CD4-positive, alpha-beta memory T cell (primary cell): ENCODE measurements around the gene CD40. TPM values are rescaled to one million over a fixed set of nuclear protein-coding genes. Genes with fewer than 3 reads are reported as not detected.
A peak's percentile ranks its signal among the peaks of the same experiment; 100 is the strongest.

Experiments used
- CTCF ChIA-PET: fragments of 350-600 bp; sonication (Branson Sonifier 250); formaldehyde crosslinking; loops from one replicate; lab custom pipeline; 2021; ENCODE audit warnings: inconsistent platforms; ENCODE audit not compliant: partially characterized antibody; lab: Charles Lee
- POLR2A ChIA-PET: fragments of 350-600 bp; sonication (Branson Sonifier 250); formaldehyde crosslinking; loops from one replicate; lab custom pipeline; 2021; ENCODE audit not compliant: partially characterized antibody; lab: Charles Lee
- DNase-seq, 5 donors: peaks; one replicate each; pipeline versions ENCODE4 v3.0.0 to v3.0.0-alpha.2; 2020 to 2022; ENCODE audit warnings: mixed read lengths in 1 of 5
- H3K27ac ChIP-seq: one replicate; pipeline ENCODE4 v1.7.0; 2013; ENCODE audit warnings: low read depth, low read length
- H3K27me3 ChIP-seq: 2 replicates; pipeline ENCODE4 v1.7.0; 2013; ENCODE audit warnings: mild to moderate bottlenecking, low read length, moderate library complexity; ENCODE audit not compliant: insufficient read depth
- H3K36me3 ChIP-seq: 2 replicates; pipeline ENCODE4 v1.7.0; 2013; ENCODE audit warnings: mild to moderate bottlenecking, low read length, moderate library complexity; ENCODE audit not compliant: insufficient read depth
- H3K4me1 ChIP-seq: 2 replicates; pipeline ENCODE4 v1.7.0; 2013; ENCODE audit warnings: mild to moderate bottlenecking, low read length, moderate library complexity; ENCODE audit not compliant: insufficient read depth
- H3K4me3 ChIP-seq, 2 donors: one replicate each; pipeline ENCODE4 v1.7.0; 2013; ENCODE audit warnings: low read length in 2 of 2, mild to moderate bottlenecking in 1 of 2
- H3K9me3 ChIP-seq, 2 donors: one replicate each; pipeline ENCODE4 v1.7.0; 2013; ENCODE audit warnings: low read length in 2 of 2, control low read depth in 1 of 2; ENCODE audit not compliant: control insufficient read depth in 1 of 2
- H3K27ac Mint-ChIP-seq, 7 donors: one replicate each; pipeline ENCODE4 v1.8.0; 2020 to 2021; ENCODE audit warnings: mixed read lengths in 7 of 7, mild to moderate bottlenecking in 6 of 7, inconsistent platforms in 3 of 7, moderate library complexity in 3 of 7
- H3K27me3 Mint-ChIP-seq, 2 donors: one replicate each; pipeline ENCODE4 v1.8.0; 2020 to 2021; ENCODE audit warnings: mixed read lengths in 2 of 2
- H3K36me3 Mint-ChIP-seq, 2 donors: one replicate each; pipeline ENCODE4 v1.8.0; 2020 to 2021; ENCODE audit warnings: mixed read lengths in 2 of 2, inconsistent platforms in 1 of 2, mild to moderate bottlenecking in 1 of 2
- H3K4me1 Mint-ChIP-seq, 4 donors: one replicate each; pipeline ENCODE4 v1.8.0; 2020 to 2021; ENCODE audit warnings: mixed read lengths in 4 of 4, mild to moderate bottlenecking in 1 of 4
- H3K4me3 Mint-ChIP-seq, 8 donors: one replicate each; pipeline ENCODE4 v1.8.0; 2020 to 2021; ENCODE audit warnings: mixed read lengths in 8 of 8, mild to moderate bottlenecking in 7 of 8, moderate library complexity in 6 of 8, inconsistent platforms in 3 of 8
- H3K9me3 Mint-ChIP-seq, 8 donors: one replicate each; pipeline ENCODE4 v1.8.0; 2020 to 2021; ENCODE audit warnings: mixed read lengths in 8 of 8, mild to moderate bottlenecking in 5 of 8, inconsistent platforms in 3 of 8, moderate library complexity in 1 of 8
- intact Hi-C: fragments of 100-400 bp; cut with micrococcal nuclease; formaldehyde crosslinking; loops from one replicate; pipeline ENCODE4 v1.15.1; 2023
- polyA plus RNA-seq, 2 donors: library from polyadenylated mRNA; unstranded; fragments of 300-500 nt; fragmentation: Illumina TruSeq; gene quantifications; one replicate each; pipeline ENCODE4 v1.2.3, GENCODE V29; 2021
- total RNA-seq, 2 experiments: library from RNA; stranded (reverse); gene quantifications; one replicate each; pipeline ENCODE4 v1.2.3, GENCODE V29; 2021

The CD40 gene
- total and polyA plus RNA-seq, 4 experiments from 2014 or later: 2.5 to 3.7 (median 3.0) TPM

DNA sequence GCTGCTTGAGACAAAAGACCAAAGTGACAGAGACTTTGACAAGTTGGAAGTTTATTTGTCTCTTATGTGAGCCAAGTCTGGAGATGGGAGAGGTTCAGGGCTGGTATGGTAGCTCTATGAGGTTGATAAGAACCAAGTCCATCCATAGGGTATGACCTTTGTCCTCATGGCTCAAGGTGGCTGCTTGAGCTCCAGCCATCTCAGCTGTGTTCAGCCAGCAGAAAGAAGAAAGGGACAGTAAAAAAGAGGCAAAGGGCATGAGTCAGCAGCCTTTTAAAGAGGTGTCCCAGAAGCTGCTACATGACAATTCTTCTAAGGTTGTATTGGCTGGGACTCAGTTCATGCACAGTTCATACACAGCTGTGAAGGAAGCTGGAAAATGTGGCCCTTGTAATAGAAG lies 49.0 kb downstream of the CD40 start:
- H3K9me3 ChIP-seq: no peaks in the 10 kb centered on the region
- Mint-ChIP-seq H3K36me3 (no peaks in the 10 kb centered on the region), H3K4me1 (no peaks in the 10 kb centered on the region), H3K4me3 (no peak overlapping the region), H3K27ac (no peak overlapping the region), H3K27me3 (peaks cover 11 to 36% of the 10 kb centered on the region in 2 donors), H3K9me3 (no peaks in the 10 kb centered on the region)
- ChIA-PET CTCF (interaction anchor here (0.6 to 2.5 kb wide), 2 partner anchors 8 to 771 kb away, joined by 3 to 14 read pairs; no protein-coding TSS in a partner anchor), POLR2A (no interaction called here)
- H3K27me3 ChIP-seq: no peaks in the 10 kb centered on the region
- intact Hi-C loops: no loop called here
- H3K36me3 ChIP-seq: no peaks in the 10 kb centered on the region
- H3K4me3 ChIP-seq: no peak overlapping the region
- no peak overlapping the region for H3K27ac ChIP-seq
- no peaks in the 10 kb centered on the region for H3K4me1 ChIP-seq
- no peak for DNase-seq

DNA sequence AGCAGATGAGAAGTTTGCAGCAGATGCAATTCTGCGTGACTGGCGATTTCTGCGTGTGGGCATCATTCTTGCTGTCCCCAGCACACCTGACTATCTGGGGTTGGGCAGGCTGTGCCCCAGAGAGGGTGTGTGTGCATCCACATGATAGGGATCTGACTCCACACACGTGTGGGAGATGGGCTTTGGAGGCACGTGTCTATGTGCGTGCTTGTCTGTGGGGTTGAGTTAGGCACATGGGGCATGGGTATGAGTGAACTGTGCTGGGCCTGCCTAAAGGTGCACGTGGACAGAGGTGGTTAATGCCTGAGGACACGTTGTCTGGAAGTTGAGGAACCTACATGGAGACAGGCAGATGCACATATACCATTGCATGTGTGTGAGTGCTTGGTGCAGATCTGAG lies 50.3 kb downstream of the CD40 start:
- ChIA-PET CTCF (interaction anchor here (0.6 kb wide), 1 partner anchor 32 kb away, joined by 4 read pairs; no protein-coding TSS in a partner anchor), POLR2A (no interaction called here)
- H3K27me3 Mint-ChIP-seq: peaks cover 14 to 40% of the 10 kb centered on the region in 2 donors
- no peaks in the 10 kb centered on the region for H3K36me3 ChIP-seq
- intact Hi-C loops: no loop called here
- H3K9me3 Mint-ChIP-seq: no peaks in the 10 kb centered on the region
- no peak overlapping the region for H3K27ac Mint-ChIP-seq
- peaks cover 2% of the 10 kb centered on the region for H3K27me3 ChIP-seq
- DNase-seq: no peak
- no peaks in the 10 kb centered on the region for H3K36me3 Mint-ChIP-seq
- H3K9me3 ChIP-seq: no peaks in the 10 kb centered on the region
- H3K4me3 Mint-ChIP-seq: no peak overlapping the region
- no peaks in the 10 kb centered on the region for H3K4me1 ChIP-seq
- no peaks in the 10 kb centered on the region for H3K4me1 Mint-ChIP-seq
- no peak overlapping the region for H3K4me3 ChIP-seq
- H3K27ac ChIP-seq: no peak overlapping the region

DNA sequence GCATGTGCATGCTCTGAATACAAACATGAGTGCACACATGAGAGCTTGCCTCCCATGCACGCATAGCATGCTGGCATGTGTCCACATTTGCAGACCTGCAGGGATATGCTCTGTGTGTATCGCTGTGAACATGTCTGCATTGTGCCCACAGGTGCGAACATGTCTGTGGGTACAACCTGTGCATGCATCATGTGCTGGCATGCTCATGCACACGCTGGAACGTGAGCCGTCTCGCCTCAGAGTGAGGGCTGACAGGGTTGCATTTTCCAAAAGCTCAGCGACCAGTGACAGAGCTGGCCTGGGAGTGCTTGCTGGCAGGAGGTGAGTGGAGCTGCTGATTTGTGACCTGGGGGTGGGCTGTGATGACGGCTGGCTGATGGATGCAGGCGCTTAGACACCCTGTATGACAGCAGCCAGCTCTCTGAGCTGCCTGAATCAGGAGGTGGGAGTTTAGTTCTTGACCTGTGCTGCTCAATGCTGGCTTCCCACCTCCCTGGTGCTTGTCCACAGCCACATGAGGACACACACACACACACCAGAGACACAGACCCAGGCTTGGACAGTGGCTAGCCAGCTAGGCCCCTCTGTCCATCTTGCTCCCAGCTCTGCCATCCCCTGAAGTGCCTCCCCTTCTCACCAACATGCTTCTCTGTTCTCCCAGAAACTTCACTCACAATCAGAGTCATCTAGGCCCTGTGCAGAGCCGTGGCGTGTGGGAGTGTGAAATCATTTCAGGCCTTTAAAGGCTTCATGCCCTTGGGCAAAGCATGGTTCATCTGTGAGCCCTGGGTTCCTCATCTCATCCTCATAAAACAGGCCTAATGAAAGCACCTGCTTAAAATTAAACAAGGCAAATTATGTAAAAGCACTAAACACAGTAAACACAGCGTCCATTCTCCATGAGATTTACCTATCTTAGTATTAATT lies 51.4 kb downstream of the CD40 start:
- H3K27me3 ChIP-seq: peaks cover 13% of the 10 kb centered on the region
- intact Hi-C loops: no loop called here
- Mint-ChIP-seq H3K4me1 (no peaks in the 10 kb centered on the region), H3K9me3 (no peaks in the 10 kb centered on the region), H3K36me3 (no peaks in the 10 kb centered on the region), H3K27me3 (peaks cover 19 to 39% of the 10 kb centered on the region in 2 donors), H3K27ac (no peak overlapping the region), H3K4me3 (no peak overlapping the region)
- no peak overlapping the region for H3K27ac ChIP-seq
- H3K36me3 ChIP-seq: no peaks in the 10 kb centered on the region
- H3K4me3 ChIP-seq: no peak overlapping the region
- CTCF ChIA-PET: no interaction called here
- H3K4me1 ChIP-seq: no peaks in the 10 kb centered on the region
- no peak for DNase-seq
- no peaks in the 10 kb centered on the region for H3K9me3 ChIP-seq
- POLR2A ChIA-PET: no interaction called here

DNA sequence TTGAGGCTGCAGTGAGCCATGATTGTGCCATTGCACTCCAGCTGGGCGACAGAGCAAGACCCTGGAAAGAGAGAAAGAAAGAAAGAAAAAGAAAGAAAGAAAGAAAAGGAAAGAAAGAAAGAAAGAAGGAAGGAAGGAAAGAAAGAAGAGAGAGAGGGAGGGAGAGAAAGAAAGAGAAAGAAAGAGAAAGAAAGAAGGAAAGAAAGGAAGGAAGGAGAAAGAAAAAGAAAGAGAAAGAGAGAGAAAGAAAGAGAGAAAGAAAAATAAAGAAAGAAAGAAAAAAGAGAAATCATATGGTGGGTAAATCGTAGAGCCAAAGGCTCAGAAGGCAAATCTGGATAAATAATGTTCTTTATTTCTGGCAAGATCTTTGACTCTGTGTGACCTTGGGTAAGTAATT lies 53.4 kb downstream of the CD40 start:
- POLR2A ChIA-PET: interaction anchor here (1.0 kb wide), 1 partner anchor 149 kb away, joined by 3 read pairs; no protein-coding TSS in a partner anchor
- H3K4me1 ChIP-seq: peaks cover 3% of the 10 kb centered on the region
- Mint-ChIP-seq H3K9me3 (peaks cover 0 to 2% (median 0%) of the 10 kb centered on the region in 8 donors), H3K4me1 (peaks cover 0 to 9% (median 3%) of the 10 kb centered on the region in 4 donors), H3K36me3 (no peaks in the 10 kb centered on the region), H3K27me3 (peaks cover 31 to 48% of the 10 kb centered on the region in 2 donors), H3K27ac (no peak overlapping the region), H3K4me3 (no peak overlapping the region)
- peaks cover 24% of the 10 kb centered on the region for H3K27me3 ChIP-seq
- H3K36me3 ChIP-seq: no peaks in the 10 kb centered on the region
- no peaks in the 10 kb centered on the region for H3K9me3 ChIP-seq
- no peak overlapping the region for H3K27ac ChIP-seq
- CTCF ChIA-PET: interaction anchor here (1.0 to 4.6 kb wide), 4 partner anchors 9 to 175 kb away, joined by 3 to 32 read pairs (median 4); no protein-coding TSS in a partner anchor
- no peak for DNase-seq
- intact Hi-C loops: no loop called here
- no peak overlapping the region for H3K4me3 ChIP-seq

DNA sequence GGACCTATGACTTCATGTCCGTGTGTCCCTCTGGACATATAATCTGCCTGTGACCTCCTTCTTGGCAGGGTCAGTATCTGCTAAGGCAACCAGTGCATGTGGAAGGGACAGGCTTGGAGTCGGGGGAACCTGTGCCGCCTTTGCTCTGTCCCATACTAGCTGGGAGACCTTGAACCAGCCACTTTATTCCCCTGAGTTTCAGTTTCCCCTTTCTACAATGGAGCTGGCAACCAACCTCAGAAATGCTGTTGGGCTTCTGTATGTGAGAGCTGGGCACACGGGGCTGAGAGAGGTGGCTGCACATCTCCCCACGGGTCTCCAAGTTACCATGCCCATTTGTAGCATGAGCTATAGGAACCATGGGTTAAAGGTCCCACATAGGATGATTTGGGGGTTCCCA lies 53.8 kb downstream of the CD40 start:
- H3K27me3 Mint-ChIP-seq: peaks cover 33 to 46% of the 10 kb centered on the region in 2 donors
- CTCF ChIA-PET: interaction anchor here (1.0 to 4.6 kb wide), 4 partner anchors 9 to 175 kb away, joined by 3 to 32 read pairs (median 4); no protein-coding TSS in a partner anchor

DNA sequence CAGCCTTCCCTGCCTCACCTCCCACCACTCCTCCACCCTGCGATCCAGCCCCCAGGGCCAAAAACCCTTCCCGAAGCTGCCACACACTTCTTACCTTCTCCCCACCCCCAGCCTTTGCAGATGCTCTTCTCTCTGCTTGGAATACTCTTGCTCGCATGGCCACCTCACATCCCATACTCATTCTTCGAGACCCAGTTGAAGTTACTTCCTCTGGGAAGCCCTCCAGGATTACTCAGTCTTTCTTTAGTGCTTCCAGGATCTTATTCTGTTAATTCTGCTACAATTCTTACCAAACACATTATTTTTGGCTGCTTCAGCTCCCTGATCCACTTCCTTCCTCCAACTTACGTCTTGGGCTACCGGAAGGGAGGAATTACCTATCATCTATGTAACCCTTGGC lies 54.3 kb downstream of the CD40 start:
- no peaks in the 10 kb centered on the region for H3K36me3 ChIP-seq
- H3K27me3 Mint-ChIP-seq: peaks cover 33 to 46% of the 10 kb centered on the region in 2 donors
- H3K9me3 Mint-ChIP-seq: peaks cover 0 to 2% (median 0%) of the 10 kb centered on the region in 8 donors
- peaks cover 0 to 9% (median 3%) of the 10 kb centered on the region in 4 donors for H3K4me1 Mint-ChIP-seq
- intact Hi-C loops: no loop called here
- H3K27me3 ChIP-seq: peaks cover 24% of the 10 kb centered on the region
- no peak overlapping the region for H3K4me3 ChIP-seq
- no peak for DNase-seq
- H3K27ac ChIP-seq: no peak overlapping the region
- POLR2A ChIA-PET: interaction anchor here (1.0 kb wide), 1 partner anchor 150 kb away, joined by 3 read pairs; no protein-coding TSS in a partner anchor
- peak overlapping the region in 1 of 8 donors; percentile 1 for H3K4me3 Mint-ChIP-seq
- H3K9me3 ChIP-seq: no peaks in the 10 kb centered on the region
- H3K27ac Mint-ChIP-seq: no peak overlapping the region
- no peaks in the 10 kb centered on the region for H3K36me3 Mint-ChIP-seq
- H3K4me1 ChIP-seq: peaks cover 3% of the 10 kb centered on the region
- CTCF ChIA-PET: interaction anchor here (1.0 to 4.6 kb wide), 7 partner anchors 8 to 176 kb away, joined by 3 to 32 read pairs (median 5); no protein-coding TSS in a partner anchor

More for the DNA sequence above, 53.8 kb downstream of the CD40 start:
- POLR2A ChIA-PET: interaction anchor here (1.0 kb wide), 1 partner anchor 149 kb away, joined by 3 read pairs; no protein-coding TSS in a partner anchor
- Mint-ChIP-seq H3K27ac (no peak overlapping the region), H3K4me3 (no peak overlapping the region), H3K4me1 (peaks cover 0 to 9% (median 3%) of the 10 kb centered on the region in 4 donors), H3K36me3 (no peaks in the 10 kb centered on the region), H3K9me3 (peaks cover 0 to 2% (median 0%) of the 10 kb centered on the region in 8 donors)
- Histone ChIP-seq H3K36me3 (no peaks in the 10 kb centered on the region), H3K9me3 (no peaks in the 10 kb centered on the region), H3K27me3 (peaks cover 24% of the 10 kb centered on the region), H3K4me3 (no peak overlapping the region), H3K4me1 (peaks cover 3% of the 10 kb centered on the region), H3K27ac (no peak overlapping the region)
- DNase-seq: no peak
- intact Hi-C loops: no loop called here
